Thoracic aorta (tissue), 2 donors: ENCODE results near the gene FER. TPM values are rescaled to one million over a fixed set of nuclear protein-coding genes. Genes with fewer than 3 reads are reported as not detected.

Experiments used
- ATAC-seq: fragments of 150-250 bp; one replicate; pipeline ENCODE4 v1.8.0; 2017; ENCODE audit warnings: low read depth; ENCODE audit not compliant: insufficient number of reproducible peaks, low FRiP score
- DNase-seq: peaks from one replicate; pipeline ENCODE4 v3.0.0-alpha.2; 2020; ENCODE audit warnings: low spot score
- H3K27ac ChIP-seq, 2 donors: fragments of 200-600 bp; sonication (generic); 1 replicate in 1 of 2; 2 replicates in 1 of 2; pipeline ENCODE4 v1.5.1; 2016; ENCODE audit warnings: mild to moderate bottlenecking in 2 of 2, moderate library complexity in 2 of 2
- H3K27me3 ChIP-seq: fragments of 200-600 bp; sonication (generic); replicated peaks from 2 replicates; pipeline ENCODE4 v1.6.0; 2016; ENCODE audit warnings: mild to moderate bottlenecking; ENCODE audit not compliant: insufficient read depth
- H3K36me3 ChIP-seq: fragments of 200-600 bp; sonication (generic); one replicate; pipeline ENCODE4 v1.5.1; 2016
- H3K4me1 ChIP-seq, 2 donors: fragments of 200-600 bp; sonication (generic); 1 replicate in 1 of 2; 2 replicates in 1 of 2; pipeline versions ENCODE4 v1.5.1 to v1.6.0; 2016; ENCODE audit warnings: low read depth in 2 of 2, mild to moderate bottlenecking in 1 of 2; ENCODE audit not compliant: control insufficient read depth in 1 of 2
- H3K4me3 ChIP-seq: fragments of 200-600 bp; sonication (generic); 2 replicates; pipeline ENCODE4 v1.5.1; 2016; ENCODE audit warnings: mild to moderate bottlenecking
- H3K9me3 ChIP-seq: fragments of 200-600 bp; sonication (generic); 2 replicates; pipeline ENCODE4 v1.5.1; 2016
- total RNA-seq, 2 donors: library from RNA; depleted of rRNA; stranded (reverse); fragments of >200 nt; gene quantifications; one replicate each; pipeline versions ENCODE4 v1.1.0 to v1.2.3, GENCODE V29; 2016
- TF ChIP-seq, protein P1 (sequence below): fragments of 200-600 bp; sonication (generic); IDR thresholded peaks from one replicate; pipeline ENCODE4 v1.5.1; 2019; ENCODE audit warnings: antibody characterized with exemption

Gene FER
- total RNA-seq, 2 donors from 2014 or later = 15.6 to 38.1 TPM

DNA sequence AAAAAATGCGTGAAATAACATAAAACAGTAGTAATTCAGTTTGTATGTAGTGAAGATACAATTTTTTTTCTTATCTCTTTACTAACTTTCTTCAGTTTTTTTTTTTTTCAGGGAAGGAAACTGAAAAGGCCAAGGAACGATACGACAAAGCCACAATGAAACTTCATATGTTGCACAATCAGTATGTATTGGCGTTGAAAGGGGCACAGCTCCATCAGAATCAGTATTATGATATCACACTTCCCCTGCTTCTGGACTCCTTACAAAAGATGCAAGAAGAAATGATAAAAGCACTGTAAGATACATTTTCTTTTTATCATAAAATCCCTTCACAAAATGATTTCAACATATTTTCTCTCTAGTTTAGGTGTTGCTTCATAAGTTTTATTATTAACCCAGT lies 120.0 kb downstream of the FER start:
- H3K9me3 ChIP-seq = no peaks in the 10 kb centered on the region
- no peak overlapping the region for H3K4me3 ChIP-seq
- H3K27ac ChIP-seq = no peak overlapping the region
- DNase-seq (no peak), ATAC-seq (no peak)
- no peaks in the 10 kb centered on the region for H3K4me1 ChIP-seq
- TF ChIP-seq, protein P1, sequence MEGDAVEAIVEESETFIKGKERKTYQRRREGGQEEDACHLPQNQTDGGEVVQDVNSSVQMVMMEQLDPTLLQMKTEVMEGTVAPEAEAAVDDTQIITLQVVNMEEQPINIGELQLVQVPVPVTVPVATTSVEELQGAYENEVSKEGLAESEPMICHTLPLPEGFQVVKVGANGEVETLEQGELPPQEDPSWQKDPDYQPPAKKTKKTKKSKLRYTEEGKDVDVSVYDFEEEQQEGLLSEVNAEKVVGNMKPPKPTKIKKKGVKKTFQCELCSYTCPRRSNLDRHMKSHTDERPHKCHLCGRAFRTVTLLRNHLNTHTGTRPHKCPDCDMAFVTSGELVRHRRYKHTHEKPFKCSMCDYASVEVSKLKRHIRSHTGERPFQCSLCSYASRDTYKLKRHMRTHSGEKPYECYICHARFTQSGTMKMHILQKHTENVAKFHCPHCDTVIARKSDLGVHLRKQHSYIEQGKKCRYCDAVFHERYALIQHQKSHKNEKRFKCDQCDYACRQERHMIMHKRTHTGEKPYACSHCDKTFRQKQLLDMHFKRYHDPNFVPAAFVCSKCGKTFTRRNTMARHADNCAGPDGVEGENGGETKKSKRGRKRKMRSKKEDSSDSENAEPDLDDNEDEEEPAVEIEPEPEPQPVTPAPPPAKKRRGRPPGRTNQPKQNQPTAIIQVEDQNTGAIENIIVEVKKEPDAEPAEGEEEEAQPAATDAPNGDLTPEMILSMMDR = no peak
- no peaks in the 10 kb centered on the region for H3K27me3 ChIP-seq
- no peaks in the 10 kb centered on the region for H3K36me3 ChIP-seq

DNA sequence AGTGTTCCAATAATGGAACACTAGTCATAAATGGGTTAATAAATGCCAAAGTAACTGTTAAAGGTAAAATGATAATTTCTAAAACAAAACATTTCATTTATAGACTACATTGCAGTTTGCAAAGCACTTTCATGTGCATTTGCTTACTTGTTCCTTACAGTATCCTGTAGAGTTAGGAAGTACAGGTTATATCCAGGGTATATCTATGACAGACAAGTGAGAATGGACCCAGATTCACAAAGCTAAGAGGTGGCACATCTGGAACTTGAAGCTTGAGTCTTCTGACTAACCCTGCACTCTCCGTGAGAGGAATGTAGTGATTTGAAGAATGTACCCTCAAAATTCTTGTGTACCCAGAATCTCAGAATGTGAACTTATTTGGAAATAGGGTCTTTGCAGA lies 121.4 kb downstream of the FER start:
- Histone ChIP-seq H3K27me3 (no peaks in the 10 kb centered on the region), H3K36me3 (no peaks in the 10 kb centered on the region), H3K4me1 (no peaks in the 10 kb centered on the region), H3K27ac (no peak overlapping the region), H3K4me3 (no peak overlapping the region), H3K9me3 (no peaks in the 10 kb centered on the region)
- DNase-seq (no peak), ATAC-seq (no peak)
- TF ChIP-seq, protein P1 = no peak

DNA sequence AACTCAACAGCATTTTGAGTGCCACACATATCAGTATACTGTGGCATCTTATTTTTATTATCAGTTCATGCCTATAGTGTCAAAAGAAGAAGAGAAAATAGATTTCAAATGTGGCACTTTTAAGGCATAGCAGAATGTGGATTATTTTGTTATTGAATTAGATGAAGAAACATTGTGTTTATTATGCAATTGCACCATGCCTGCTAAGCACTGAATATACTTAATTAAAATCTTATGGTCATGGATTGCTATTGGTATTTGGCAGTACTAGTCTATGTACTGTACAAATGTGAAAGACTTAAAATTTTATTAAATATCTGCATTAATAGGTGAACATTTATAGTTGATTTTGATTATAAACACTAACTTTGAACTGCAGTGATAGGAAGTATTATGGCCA lies 128.8 kb downstream of the FER start:
- TF ChIP-seq, protein P1 = no peak
- Histone ChIP-seq H3K4me3 (no peak overlapping the region), H3K36me3 (no peaks in the 10 kb centered on the region), H3K27ac (no peak overlapping the region), H3K4me1 (no peaks in the 10 kb centered on the region), H3K27me3 (no peaks in the 10 kb centered on the region), H3K9me3 (no peaks in the 10 kb centered on the region)
- ATAC-seq (no peak), DNase-seq (no peak)

DNA sequence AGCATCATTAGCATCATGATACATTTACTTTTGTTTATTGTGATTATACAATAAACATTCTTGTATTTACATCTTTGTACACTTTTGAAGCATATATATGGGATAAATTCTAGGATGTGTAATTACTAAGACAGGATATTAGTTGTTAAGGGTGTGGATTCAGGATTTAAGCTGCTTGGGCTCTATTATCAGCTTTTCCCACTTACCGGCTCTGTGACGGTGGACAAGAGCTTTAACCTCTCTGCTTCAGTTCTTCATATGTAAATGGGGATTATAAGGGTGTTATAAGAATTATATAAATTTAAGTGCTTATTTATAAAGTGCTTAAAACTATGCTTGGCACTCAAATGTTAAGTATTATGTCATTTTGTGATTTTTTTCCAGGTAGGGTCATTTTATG lies 131.1 kb downstream of the FER start:
- Histone ChIP-seq H3K9me3 (no peaks in the 10 kb centered on the region), H3K36me3 (no peaks in the 10 kb centered on the region), H3K4me1 (no peaks in the 10 kb centered on the region), H3K4me3 (no peak overlapping the region), H3K27me3 (no peaks in the 10 kb centered on the region), H3K27ac (no peak overlapping the region)
- TF ChIP-seq, protein P1 = no peak
- ATAC-seq (no peak), DNase-seq (no peak)

DNA sequence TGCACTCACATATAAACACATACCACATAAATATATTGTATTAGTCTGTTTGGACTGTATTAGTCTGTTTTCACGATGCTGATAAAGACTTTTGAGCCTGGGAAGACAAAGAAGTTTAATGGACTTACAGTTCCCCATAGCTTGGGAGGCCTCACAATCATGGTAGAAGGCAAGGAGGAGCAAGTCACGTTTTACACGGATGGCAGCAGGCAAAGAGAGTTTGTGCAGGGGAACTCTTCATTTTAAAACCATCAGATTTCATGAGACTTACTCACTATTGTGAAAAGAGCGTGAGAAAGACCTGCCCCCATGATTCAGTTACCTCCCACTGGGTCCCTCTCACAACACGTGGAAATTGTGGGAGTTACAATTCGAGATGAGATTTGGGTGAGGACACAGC lies 133.4 kb downstream of the FER start:
- H3K4me1 ChIP-seq = peaks cover 0 to 10% of the 10 kb centered on the region in 2 donors
- TF ChIP-seq, protein P1 = no peak
- no peaks in the 10 kb centered on the region for H3K9me3 ChIP-seq
- DNase-seq (no peak), ATAC-seq (no peak)
- H3K27me3 ChIP-seq = no peaks in the 10 kb centered on the region
- no peak overlapping the region for H3K27ac ChIP-seq
- no peaks in the 10 kb centered on the region for H3K36me3 ChIP-seq
- H3K4me3 ChIP-seq = no peak overlapping the region
